GM12865 (cell line): ENCODE results near the gene SACS.

Experiments
- DNase-seq: peaks from one replicate; pipeline ENCODE4 v3.0.0; 2010; ENCODE audit warnings: low read depth
- H3K4me3 ChIP-seq: 2 replicates; pipeline ENCODE4 v1.5.1; 2011; ENCODE audit warnings: mild to moderate bottlenecking, low read depth, low read length, control low read depth
- TF ChIP-seq, protein P1 (sequence below): IDR thresholded peaks from 2 replicates; pipeline ENCODE4 v1.5.1; 2011; ENCODE audit warnings: low read length, control low read depth, low read depth, inconsistent platforms; ENCODE audit not compliant: insufficient read depth; ENCODE audit errors: missing control alignments

Gene SACS

DNA sequence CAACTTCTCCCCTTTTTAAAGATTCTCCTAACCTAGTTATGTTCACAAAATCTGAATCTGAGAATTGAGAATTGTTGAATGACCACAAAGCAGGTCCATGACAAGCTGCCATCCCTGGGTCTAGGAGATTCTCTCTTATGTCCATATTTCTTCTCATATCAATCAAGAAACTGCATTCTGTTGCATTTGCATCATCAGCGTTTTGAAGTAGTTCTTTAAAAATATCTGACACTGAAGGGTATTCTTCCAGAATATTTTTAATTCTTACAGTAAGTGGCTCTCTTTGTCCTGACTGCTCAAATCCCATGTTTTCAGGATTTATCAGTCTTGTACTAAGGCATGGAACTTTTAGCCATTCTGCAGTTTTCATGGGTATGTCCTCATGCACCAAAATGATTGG lies 94.3 kb downstream of the SACS start:
- no peak overlapping the region for H3K4me3 ChIP-seq
- TF ChIP-seq, protein P1, sequence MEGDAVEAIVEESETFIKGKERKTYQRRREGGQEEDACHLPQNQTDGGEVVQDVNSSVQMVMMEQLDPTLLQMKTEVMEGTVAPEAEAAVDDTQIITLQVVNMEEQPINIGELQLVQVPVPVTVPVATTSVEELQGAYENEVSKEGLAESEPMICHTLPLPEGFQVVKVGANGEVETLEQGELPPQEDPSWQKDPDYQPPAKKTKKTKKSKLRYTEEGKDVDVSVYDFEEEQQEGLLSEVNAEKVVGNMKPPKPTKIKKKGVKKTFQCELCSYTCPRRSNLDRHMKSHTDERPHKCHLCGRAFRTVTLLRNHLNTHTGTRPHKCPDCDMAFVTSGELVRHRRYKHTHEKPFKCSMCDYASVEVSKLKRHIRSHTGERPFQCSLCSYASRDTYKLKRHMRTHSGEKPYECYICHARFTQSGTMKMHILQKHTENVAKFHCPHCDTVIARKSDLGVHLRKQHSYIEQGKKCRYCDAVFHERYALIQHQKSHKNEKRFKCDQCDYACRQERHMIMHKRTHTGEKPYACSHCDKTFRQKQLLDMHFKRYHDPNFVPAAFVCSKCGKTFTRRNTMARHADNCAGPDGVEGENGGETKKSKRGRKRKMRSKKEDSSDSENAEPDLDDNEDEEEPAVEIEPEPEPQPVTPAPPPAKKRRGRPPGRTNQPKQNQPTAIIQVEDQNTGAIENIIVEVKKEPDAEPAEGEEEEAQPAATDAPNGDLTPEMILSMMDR: no peak
- no peak for DNase-seq

DNA sequence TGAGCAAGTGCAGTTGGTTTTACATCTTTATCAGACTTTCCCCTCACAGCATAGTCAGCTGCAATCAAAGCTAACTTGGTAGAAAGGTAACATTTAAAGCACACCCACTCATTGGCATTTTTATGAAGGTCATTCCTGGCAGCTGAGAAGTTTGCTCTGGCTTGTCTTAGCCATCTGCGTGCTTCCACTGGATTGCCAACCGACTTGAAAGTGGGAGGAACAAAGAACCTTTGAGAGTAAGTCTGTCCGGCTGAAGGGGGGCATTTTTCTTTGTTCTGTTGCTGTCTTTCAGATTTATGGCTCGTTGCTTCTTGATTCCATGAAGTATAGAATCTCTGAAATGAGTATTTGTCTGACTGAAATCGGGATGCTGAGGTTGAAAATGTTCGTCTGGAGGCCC lies 103.1 kb downstream of the SACS start:
- no peak overlapping the region for H3K4me3 ChIP-seq
- DNase-seq: no peak
- TF ChIP-seq, protein P1: no peak

DNA sequence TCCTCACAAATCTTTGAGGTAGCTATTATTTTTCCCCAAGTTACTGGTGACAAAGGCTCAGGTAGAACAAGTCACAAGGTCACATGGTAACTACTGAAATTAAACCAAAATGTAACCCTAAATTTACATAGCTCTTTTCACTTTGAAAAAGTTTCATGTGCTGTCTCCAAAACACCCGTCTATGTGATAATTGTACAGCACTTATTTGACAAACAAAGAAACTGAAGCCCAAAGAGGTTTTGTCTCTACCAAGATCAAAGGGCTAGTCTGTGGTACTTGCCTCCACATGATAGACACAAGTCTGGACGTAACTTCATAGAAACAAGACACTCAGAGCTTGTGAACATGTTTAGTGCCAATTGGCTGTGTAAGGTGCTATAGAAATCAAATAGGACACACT lies 108.3 kb downstream of the SACS start:
- DNase-seq: peak; percentile 73
- TF ChIP-seq, protein P1: no peak
- H3K4me3 ChIP-seq: no peak overlapping the region

DNA sequence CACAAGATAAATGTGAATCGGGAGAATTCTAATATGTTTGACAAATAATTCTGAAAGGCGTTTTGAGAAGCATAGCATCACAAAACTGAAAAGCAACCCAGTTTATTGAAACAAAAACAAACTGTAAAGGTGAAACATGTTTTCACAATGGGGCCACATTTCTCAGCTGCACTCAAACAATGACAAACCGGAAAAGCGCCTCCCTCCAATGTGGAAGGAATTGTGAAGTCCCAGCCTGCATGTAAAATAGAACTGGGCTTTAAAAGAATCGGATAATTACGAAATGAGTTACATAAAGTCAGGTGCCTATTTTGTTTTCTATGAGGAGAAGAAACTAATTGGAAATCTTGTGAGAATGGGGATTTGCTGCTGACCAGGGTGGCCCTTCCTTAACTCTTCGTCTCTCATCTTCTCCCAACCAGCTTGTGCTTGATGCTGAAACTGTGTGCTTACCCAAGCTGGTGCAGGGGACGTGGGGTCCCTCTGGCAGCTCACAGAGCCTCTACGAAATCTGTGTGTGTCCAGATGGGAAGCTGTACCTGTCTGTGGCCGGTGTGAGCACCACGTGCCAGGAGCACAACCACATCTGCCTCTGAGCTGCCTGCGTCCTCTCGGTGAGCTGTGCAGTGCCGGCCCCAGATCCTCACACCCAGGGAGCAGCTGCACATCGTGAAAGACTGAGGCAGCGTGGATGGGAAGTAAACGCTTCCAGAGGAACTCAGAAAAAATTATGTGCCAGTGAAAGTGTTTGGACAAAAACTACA lies 109.4 kb downstream of the SACS start:
- TF ChIP-seq, protein P1: no peak
- no peak overlapping the region for H3K4me3 ChIP-seq
- no peak for DNase-seq

DNA sequence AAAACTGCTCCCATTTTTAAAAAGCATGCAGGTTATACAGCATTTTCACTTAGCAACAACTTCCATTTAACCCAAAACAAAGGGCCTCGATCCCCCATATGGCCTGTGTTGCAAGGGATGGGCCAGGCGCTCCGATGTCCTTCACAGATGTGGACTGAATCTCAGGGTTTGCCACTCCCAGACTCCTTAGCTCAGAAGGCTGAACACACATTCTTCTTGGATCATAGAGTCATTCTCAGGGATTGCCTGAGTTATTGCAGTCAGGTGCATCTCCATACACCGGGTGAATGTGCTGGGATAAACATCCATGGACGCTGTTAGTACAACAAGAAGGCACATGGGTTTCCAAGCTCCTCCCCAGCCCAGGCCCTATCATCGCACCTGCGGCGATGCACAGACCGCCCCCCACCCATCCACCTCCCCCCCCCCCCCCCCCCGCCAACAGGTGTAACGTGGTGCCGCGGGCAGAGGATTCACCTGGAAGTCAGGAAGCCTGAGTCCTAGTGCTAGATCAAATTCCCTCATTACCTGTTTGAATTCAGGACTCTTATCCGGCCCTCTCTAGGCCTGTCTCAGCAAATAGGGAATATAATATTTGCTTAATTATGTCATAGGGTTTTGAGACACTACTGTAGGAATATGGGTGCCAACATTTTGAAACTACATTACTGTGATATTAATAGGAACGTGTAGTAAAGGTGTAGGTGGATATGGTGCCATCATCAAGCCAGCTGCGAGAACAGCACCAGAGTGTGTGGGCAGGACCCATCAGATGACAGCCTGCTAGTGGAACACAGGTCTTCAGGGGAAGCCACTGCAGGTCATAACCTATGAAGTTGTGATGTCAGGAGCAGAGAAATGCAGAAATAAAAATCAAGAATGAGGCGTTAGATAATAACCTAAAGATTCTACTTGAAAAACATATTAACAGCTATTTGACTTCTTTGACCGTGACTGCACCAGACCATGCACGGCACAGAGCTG lies 110.9 kb downstream of the SACS start:
- DNase-seq: no peak
- no peak overlapping the region; the same call in 1 of the 2 replicates for H3K4me3 ChIP-seq
- TF ChIP-seq, protein P1: no peak

DNA sequence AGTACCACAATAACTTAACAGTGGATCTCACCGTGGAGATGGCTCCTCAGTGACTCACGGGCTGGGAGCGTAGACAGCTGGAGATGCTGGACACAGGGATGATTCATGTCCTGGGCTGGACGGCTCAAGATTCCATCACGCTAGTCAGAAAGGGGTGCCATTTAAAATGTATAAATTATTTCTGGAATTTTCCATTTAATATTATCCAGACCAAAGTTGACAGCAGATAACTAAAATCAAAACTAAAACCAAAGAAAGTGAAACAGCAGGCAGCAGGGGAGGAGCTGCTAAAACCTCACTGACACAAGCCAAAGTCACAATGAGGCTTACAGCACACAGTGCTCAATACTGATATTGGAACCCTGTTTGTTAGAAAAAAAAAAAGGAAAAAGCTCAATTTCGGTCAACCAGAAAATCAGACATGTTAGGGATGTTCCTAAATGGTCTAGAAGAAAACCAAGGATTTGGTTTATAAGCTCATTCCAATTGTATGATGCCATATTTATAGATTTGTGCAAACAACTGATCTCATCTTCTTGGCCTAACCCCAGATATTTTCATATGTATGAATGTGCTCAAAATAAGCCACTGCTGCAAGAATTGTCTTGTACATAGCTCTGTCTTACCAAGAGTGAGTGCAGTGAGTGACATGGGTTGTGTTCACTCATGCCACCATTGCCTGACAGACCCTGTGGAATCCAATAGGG lies 111.8 kb downstream of the SACS start:
- TF ChIP-seq, protein P1: no peak
- peak; percentile 54 for DNase-seq
- H3K4me3 ChIP-seq: peak overlapping the region; percentile 52
